K562 (cell line): ENCODE data around the gene EPC2. TPM values are rescaled to one million over a fixed set of nuclear protein-coding genes. Genes with fewer than 3 reads are reported as not detected.
A peak's percentile ranks its signal among the peaks of the same experiment; 100 is the strongest.

Source experiments
- CHD2 ChIP-seq: IDR thresholded peaks from 2 replicates; pipeline ENCODE4 v1.6.1; 2011; ENCODE audit warnings: low read depth, low read length
- HSF4 ChIP-seq: fragments of 250-450 bp; sonication (Bioruptor Pico); IDR thresholded peaks from 2 replicates; pipeline ENCODE4 v2.1.2; 2022; ENCODE audit warnings: mild to moderate bottlenecking, moderate library complexity, borderline replicate concordance
- ID3 ChIP-seq, 2 experiments: fragments of 250-450 bp in 1 of 2; fragments of 450-650 bp in 1 of 2; sonication (Bioruptor Pico) in 1 of 2; IDR thresholded peaks; 2 replicates each; pipeline versions ENCODE4 v1.6.1 to v1.8.0; 2016 to 2021; ENCODE audit warnings: mild to moderate bottlenecking in 2 of 2, moderate library complexity in 2 of 2, missing compliant biosample characterization in 1 of 2, missing genetic modification characterization in 1 of 2
- NFYB ChIP-seq: IDR thresholded peaks from 2 replicates; pipeline ENCODE4 v1.6.1; 2011; ENCODE audit warnings: mild to moderate bottlenecking, moderate library complexity; ENCODE audit not compliant: insufficient read length; ENCODE audit errors: extremely low read depth
- PTRF ChIP-seq: fragments of 450-650 bp; IDR thresholded peaks from 2 replicates; pipeline ENCODE4 v1.6.1; 2016; ENCODE audit warnings: mild to moderate bottlenecking, missing genetic modification characterization, missing compliant biosample characterization
- REST ChIP-seq, 2 experiments: fragments of 450-650 bp; formaldehyde crosslinking in 1 of 2; IDR thresholded peaks; 2 replicates each; pipeline versions ENCODE4 v1.4.0 to v1.6.1; 2014 to 2020; ENCODE audit warnings: mild to moderate bottlenecking in 2 of 2, borderline replicate concordance in 1 of 2, low read depth in 1 of 2
- SNRNP70 ChIP-seq: fragments of 200-400 bp; formaldehyde crosslinking; optimal IDR thresholded peaks from 2 replicates; pipeline ENCODE3; 2017; ENCODE audit warnings: low read depth, low read length
- TGIF2 ChIP-seq: sonication (generic); formaldehyde crosslinking; IDR thresholded peaks from 2 replicates; pipeline ENCODE4 v1.8.1; 2022; ENCODE audit warnings: mild to moderate bottlenecking, missing genetic modification reagents, moderate library complexity
- THAP12 ChIP-seq: fragments of 250-450 bp; sonication (Bioruptor Pico); IDR thresholded peaks from 2 replicates; pipeline ENCODE4 v1.9.0; 2021; ENCODE audit warnings: mild to moderate bottlenecking, inconsistent platforms
- ZBTB1 ChIP-seq: sonication (generic); formaldehyde crosslinking; IDR thresholded peaks from 2 replicates; pipeline ENCODE4 v1.8.1; 2023; ENCODE audit warnings: missing genetic modification reagents, low read depth, mild to moderate bottlenecking, borderline replicate concordance
- ZNF511 ChIP-seq: sonication (generic); formaldehyde crosslinking; IDR thresholded peaks from 2 replicates; pipeline ENCODE4 v1.8.0; 2022; ENCODE audit warnings: mild to moderate bottlenecking, missing genetic modification reagents
- ZNF583 ChIP-seq: fragments of 250-450 bp; sonication (Bioruptor Pico); IDR thresholded peaks from 2 replicates; pipeline ENCODE4 v1.4.0; 2020
- ZNF76 ChIP-seq: fragments of 250-450 bp; sonication (Bioruptor Pico); IDR thresholded peaks from 2 replicates; pipeline ENCODE4 v1.4.0; 2020; ENCODE audit warnings: mild to moderate bottlenecking, moderate library complexity, borderline replicate concordance
- polyA plus RNA-seq, 8 experiments: library from polyadenylated mRNA; depleted of rRNA in 4 of 8; stranded (reverse) in 5 of 8; unstranded in 3 of 8; fragments of >200 nt; fragmentation: Nextera tagmentation in 2 of 8; fragmentation: Illumina TruSeq in 1 of 8; extraction: Ambion mirVana in 2 of 8; extraction: Trizol in 1 of 8; gene quantifications; 2 replicates each; pipeline versions ENCODE4 v1.2.1 to v1.2.3, GENCODE V29; 2011 to 2014; ENCODE audit warnings: inconsistent platforms in 1 of 8, missing spikeins in 1 of 8
- total RNA-seq, 7 experiments: library from RNA; depleted of rRNA in 6 of 7; stranded (reverse); fragments of >200 nt in 6 of 7; fragmentation: Illumina TruSeq in 2 of 7; extraction: Trizol in 2 of 7; gene quantifications; 2 replicates each; pipeline versions ENCODE4 v1.2.1 to v1.2.3, GENCODE V29; 2011 to 2021; ENCODE audit warnings: low replicate concordance in 1 of 7

Gene EPC2
- total and polyA plus RNA-seq, 9 of the 15 experiments (the other 6 are each of a cell fraction or from before 2014, with no cell fraction given): 7.0 to 35.8 (median 29.1) TPM

GRCh38 chr2:148643998-148644882 is at the start of gene EPC2 (continued):
- peak; percentile 75 for TF ChIP-seq REST (IDR thresholded peaks at IDR 0.05; ENCODE audit: borderline replicate concordance)
- TF ChIP-seq REST (CRISPR knock-in tag; IDR thresholded peaks at IDR 0.05; ENCODE audit: low read depth): peak; percentile 90; the same call in 1 of the 2 replicates
- TF ChIP-seq ZNF583 (CRISPR knock-in tag): no peak
- TF ChIP-seq PTRF (tag): no peak
- no peak for TF ChIP-seq SNRNP70
- no peak for TF ChIP-seq ZNF76 (CRISPR knock-in tag)
- TF ChIP-seq ZBTB1 (CRISPR knock-in tag): no peak
- peak; percentile 57; the same call in 1 of the 2 replicates for TF ChIP-seq THAP12 (CRISPR knock-in tag)
- TF ChIP-seq ZNF511 (CRISPR knock-in tag): peak; percentile 69; the same call in 1 of the 2 replicates
- no peak; the same call in 1 of the 2 replicates for TF ChIP-seq TGIF2 (CRISPR knock-in tag)
- TF ChIP-seq NFYB: no peak
- peak; percentile 90 for TF ChIP-seq CHD2
- no peak for TF ChIP-seq ID3 (CRISPR knock-in tag; IDR thresholded peaks at IDR 0.05)
- TF ChIP-seq ID3 (tag; IDR thresholded peaks at IDR 0.05): peak; percentile 71; the same call in 1 of the 2 replicates
- no peak for TF ChIP-seq HSF4
